HFFc6 (cell line): Measurements from ENCODE around the gene IGFBPL1. TPM values are rescaled to one million over a fixed set of nuclear protein-coding genes. Genes with fewer than 3 reads are reported as not detected.

Source experiments
- DNase-seq: peaks from one replicate; pipeline ENCODE4 v3.0.0-alpha.2; 2018
- H3K27ac Mint-ChIP-seq: 2 replicates; pipeline ENCODE4 v1.8.0; 2020; ENCODE audit warnings: mild to moderate bottlenecking, mixed read lengths
- H3K27me3 Mint-ChIP-seq: 2 replicates; pipeline ENCODE4 v1.8.0; 2021; ENCODE audit warnings: mild to moderate bottlenecking, moderate library complexity, mixed read lengths; ENCODE audit not compliant: insufficient read depth
- H3K36me3 Mint-ChIP-seq: 2 replicates; pipeline ENCODE4 v1.8.0; 2021; ENCODE audit warnings: low read depth, mixed read lengths
- H3K4me1 Mint-ChIP-seq: 2 replicates; pipeline ENCODE4 v1.8.0; 2020; ENCODE audit warnings: low read depth, mixed read lengths
- H3K4me3 Mint-ChIP-seq: 2 replicates; pipeline ENCODE4 v1.8.0; 2020; ENCODE audit warnings: mild to moderate bottlenecking, moderate library complexity, mixed read lengths
- H3K9me3 Mint-ChIP-seq: 2 replicates; pipeline ENCODE4 v1.8.0; 2020; ENCODE audit warnings: mild to moderate bottlenecking, mixed read lengths
- total RNA-seq, 6 experiments: library from RNA; stranded (reverse); fragmentation: NEBNext Ultra II Directional; extraction: Animal tissue kit (Norgen Biotek cat#: 25700); gene quantifications; 2 replicates in 1 of 6; 3 replicates in 5 of 6; pipeline ENCODE4 v1.2.3, GENCODE V29; 2021
- TF ChIP-seq, protein P1 (sequence below): fragments of 200-600 bp; sonication (generic); IDR thresholded peaks from 2 replicates; pipeline ENCODE4 v1.5.0; 2021; ENCODE audit warnings: antibody characterized with exemption, mild to moderate bottlenecking

The IGFBPL1 gene
- total RNA-seq, 6 experiments from 2014 or later: not detected

DNA sequence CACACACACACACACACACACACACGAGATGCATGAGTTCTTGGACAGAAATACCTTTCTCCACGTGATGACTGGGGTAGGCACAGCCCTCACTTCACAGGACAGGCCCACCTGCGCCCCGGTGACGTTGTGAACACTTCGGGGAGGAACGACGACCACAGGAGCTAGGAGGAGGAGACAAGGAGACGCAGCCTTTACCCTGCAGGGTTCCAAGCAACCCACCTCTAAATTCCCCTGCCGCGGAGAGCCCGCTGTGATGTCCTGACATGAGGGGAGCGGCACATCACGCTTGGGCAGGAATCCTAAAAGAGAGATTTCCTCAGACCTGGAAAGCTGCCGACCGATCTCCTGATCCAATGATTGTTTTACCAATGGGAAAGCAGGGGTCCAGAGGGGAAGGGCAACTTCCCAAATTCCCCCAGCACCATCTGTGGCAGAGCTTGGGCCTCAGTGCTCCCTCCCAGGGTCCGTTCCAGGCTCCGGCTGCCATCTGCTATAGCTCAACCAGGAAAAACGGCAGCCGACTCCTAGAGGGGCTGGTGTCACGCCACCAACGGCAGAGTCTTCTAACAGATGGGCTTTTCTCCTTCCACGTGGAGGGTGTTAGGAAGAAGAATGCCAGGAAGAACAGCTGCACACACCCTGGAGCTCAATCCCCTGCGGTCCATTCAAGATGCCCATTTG, 10.1 kb downstream of the IGFBPL1 start:
- H3K4me1 Mint-ChIP-seq: no peaks in the 10 kb centered on the region
- peaks cover 55% of the 10 kb centered on the region for H3K27me3 Mint-ChIP-seq
- no peak overlapping the region for H3K27ac Mint-ChIP-seq
- TF ChIP-seq, protein P1, sequence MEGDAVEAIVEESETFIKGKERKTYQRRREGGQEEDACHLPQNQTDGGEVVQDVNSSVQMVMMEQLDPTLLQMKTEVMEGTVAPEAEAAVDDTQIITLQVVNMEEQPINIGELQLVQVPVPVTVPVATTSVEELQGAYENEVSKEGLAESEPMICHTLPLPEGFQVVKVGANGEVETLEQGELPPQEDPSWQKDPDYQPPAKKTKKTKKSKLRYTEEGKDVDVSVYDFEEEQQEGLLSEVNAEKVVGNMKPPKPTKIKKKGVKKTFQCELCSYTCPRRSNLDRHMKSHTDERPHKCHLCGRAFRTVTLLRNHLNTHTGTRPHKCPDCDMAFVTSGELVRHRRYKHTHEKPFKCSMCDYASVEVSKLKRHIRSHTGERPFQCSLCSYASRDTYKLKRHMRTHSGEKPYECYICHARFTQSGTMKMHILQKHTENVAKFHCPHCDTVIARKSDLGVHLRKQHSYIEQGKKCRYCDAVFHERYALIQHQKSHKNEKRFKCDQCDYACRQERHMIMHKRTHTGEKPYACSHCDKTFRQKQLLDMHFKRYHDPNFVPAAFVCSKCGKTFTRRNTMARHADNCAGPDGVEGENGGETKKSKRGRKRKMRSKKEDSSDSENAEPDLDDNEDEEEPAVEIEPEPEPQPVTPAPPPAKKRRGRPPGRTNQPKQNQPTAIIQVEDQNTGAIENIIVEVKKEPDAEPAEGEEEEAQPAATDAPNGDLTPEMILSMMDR: no peak
- H3K9me3 Mint-ChIP-seq: no peaks in the 10 kb centered on the region
- no peak for DNase-seq
- no peaks in the 10 kb centered on the region for H3K36me3 Mint-ChIP-seq
- H3K4me3 Mint-ChIP-seq: no peak overlapping the region

DNA sequence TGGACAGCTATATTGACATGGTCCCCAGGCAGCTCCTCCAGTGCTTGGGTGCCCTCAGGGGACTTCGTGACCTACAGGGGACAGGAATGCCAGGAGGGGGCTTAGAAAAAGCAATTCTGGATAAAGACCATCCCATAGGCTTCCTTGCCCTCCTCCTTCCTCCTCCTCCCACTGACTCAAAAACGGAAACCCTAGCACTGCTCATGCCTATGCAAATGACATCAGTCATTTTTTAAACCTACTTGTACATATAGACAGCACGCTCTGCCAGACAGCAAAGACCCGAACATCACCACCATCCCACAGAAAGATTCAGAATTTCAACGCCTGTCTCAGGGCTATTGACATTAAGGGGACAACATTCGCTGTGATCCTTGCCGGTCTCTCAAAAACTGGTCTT, 11.0 kb downstream of the IGFBPL1 start:
- no peaks in the 10 kb centered on the region for H3K4me1 Mint-ChIP-seq

GRCh38 chr9:38412751-38413150, 11.5 kb downstream of the IGFBPL1 start:
- TF ChIP-seq, protein P1: no peak
- Mint-ChIP-seq H3K9me3 (no peaks in the 10 kb centered on the region), H3K27me3 (peaks cover 57% of the 10 kb centered on the region), H3K4me1 (no peaks in the 10 kb centered on the region), H3K27ac (no peak overlapping the region), H3K36me3 (no peaks in the 10 kb centered on the region), H3K4me3 (no peak overlapping the region)
- no peak for DNase-seq

More for the DNA sequence above, 11.0 kb downstream of the IGFBPL1 start:
- Mint-ChIP-seq H3K9me3 (no peaks in the 10 kb centered on the region), H3K36me3 (no peaks in the 10 kb centered on the region), H3K4me3 (no peak overlapping the region), H3K27ac (no peak overlapping the region), H3K27me3 (peaks cover 59% of the 10 kb centered on the region)
- TF ChIP-seq, protein P1: no peak
- no peak for DNase-seq

- H3K27me3 Mint-ChIP-seq: peaks cover 60% of the 10 kb centered on the region
- H3K9me3 Mint-ChIP-seq: no peaks in the 10 kb centered on the region
- H3K4me1 Mint-ChIP-seq: no peaks in the 10 kb centered on the region
- no peak overlapping the region for H3K27ac Mint-ChIP-seq
- no peaks in the 10 kb centered on the region for H3K36me3 Mint-ChIP-seq
- DNase-seq: no peak
- H3K4me3 Mint-ChIP-seq: no peak overlapping the region
- TF ChIP-seq, protein P1: no peak
These were observed 15.5 kb downstream of the IGFBPL1 start for GRCh38 chr9:38408719-38409118.

GRCh38 chr9:38406476-38407186, 17.6 kb downstream of the IGFBPL1 start:
- Mint-ChIP-seq H3K4me3 (no peak overlapping the region), H3K36me3 (no peaks in the 10 kb centered on the region), H3K27me3 (peaks cover 55% of the 10 kb centered on the region), H3K9me3 (no peaks in the 10 kb centered on the region), H3K27ac (no peak overlapping the region), H3K4me1 (no peaks in the 10 kb centered on the region)
- TF ChIP-seq, protein P1: no peak
- DNase-seq: no peak
